ENCODE results near the gene PSMD14. TPM values are rescaled to one million over a fixed set of nuclear protein-coding genes. Genes with fewer than 3 reads are reported as not detected.

Gene PSMD14
- total and polyA plus RNA-seq, 2 of the 13 experiments (the other 11 are each of a cell fraction or from before 2014, with no cell fraction given): 60.6 to 149 TPM

- Histone ChIP-seq H3K9ac (ENCODE audit: insufficient read depth, low read depth, low read length) (no peak overlapping the region), H3K9me3 (ENCODE audit: low read length) (no peaks in the 10 kb centered on the region), H3K4me2 (ENCODE audit: low read depth, low read length) (no peak overlapping the region), H3K4me1 (ENCODE audit: insufficient read depth, low read length) (no peaks in the 10 kb centered on the region), H3K27me3 (ENCODE audit: control insufficient read depth in 1 of 2, insufficient read depth in 2 of 2, low read length in 2 of 2) (no peaks in the 10 kb centered on the region), H3K36me3 (replicated peaks in 1 of 2; ENCODE audit: control insufficient read depth in 1 of 2, insufficient read depth in 2 of 2, low read length in 2 of 2) (peaks cover 0 to 7% of the 10 kb centered on the region in 2 experiments; a peak in 4 of 5 replicates), H2AFZ (ENCODE audit: low read length) (no peak overlapping the region), H4K20me1 (ENCODE audit: insufficient read depth, low read length) (no peaks in the 10 kb centered on the region), H3K79me2 (ENCODE audit: insufficient read depth, low read length) (peaks cover 63% of the 10 kb centered on the region), H3K4me3 (replicated peaks in 1 of 3; ENCODE audit: insufficient read depth in 1 of 3, low read depth in 2 of 3, low read length in 3 of 3) (no peak overlapping the region), H3K27ac (ENCODE audit: extremely low read length, insufficient read depth, low read length) (no peak overlapping the region)
- ChIA-PET CTCF (ENCODE audit: low intra/inter-chr PET ratio, low total read pairs) (no interaction called here), POLR2A (no interaction called here)
- no peak for FAIRE-seq
- no peak for DNase-seq (ENCODE audit: low spot score)
- in situ Hi-C loops (cut with HindIII; ENCODE audit: extremely low pct_ligation_motif_present, low pct_unique_long_range_greater_than_20kb) (no loop called here), intact Hi-C loops (cut with micrococcal nuclease; ENCODE audit: unreplicated experiment) (no loop called here)
- no TSS peak for BruUV-seq (replicated peaks)
- TF ChIP-seq, protein P1, sequence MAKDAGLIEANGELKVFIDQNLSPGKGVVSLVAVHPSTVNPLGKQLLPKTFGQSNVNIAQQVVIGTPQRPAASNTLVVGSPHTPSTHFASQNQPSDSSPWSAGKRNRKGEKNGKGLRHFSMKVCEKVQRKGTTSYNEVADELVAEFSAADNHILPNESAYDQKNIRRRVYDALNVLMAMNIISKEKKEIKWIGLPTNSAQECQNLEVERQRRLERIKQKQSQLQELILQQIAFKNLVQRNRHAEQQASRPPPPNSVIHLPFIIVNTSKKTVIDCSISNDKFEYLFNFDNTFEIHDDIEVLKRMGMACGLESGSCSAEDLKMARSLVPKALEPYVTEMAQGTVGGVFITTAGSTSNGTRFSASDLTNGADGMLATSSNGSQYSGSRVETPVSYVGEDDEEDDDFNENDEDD (CRISPR knock-in tag; IDR thresholded peaks at IDR 0.05; ENCODE audit: borderline replicate concordance): no peak
- TF ChIP-seq POGZ (CRISPR knock-in tag; IDR thresholded peaks at IDR 0.05): no peak
- no peak for TF ChIP-seq JUN (CRISPR knock-in tag; IDR thresholded peaks at IDR 0.05)
- TF ChIP-seq HINFP (CRISPR knock-in tag; IDR thresholded peaks at IDR 0.05; ENCODE audit: low read depth): no peak
- TF ChIP-seq, protein P2, sequence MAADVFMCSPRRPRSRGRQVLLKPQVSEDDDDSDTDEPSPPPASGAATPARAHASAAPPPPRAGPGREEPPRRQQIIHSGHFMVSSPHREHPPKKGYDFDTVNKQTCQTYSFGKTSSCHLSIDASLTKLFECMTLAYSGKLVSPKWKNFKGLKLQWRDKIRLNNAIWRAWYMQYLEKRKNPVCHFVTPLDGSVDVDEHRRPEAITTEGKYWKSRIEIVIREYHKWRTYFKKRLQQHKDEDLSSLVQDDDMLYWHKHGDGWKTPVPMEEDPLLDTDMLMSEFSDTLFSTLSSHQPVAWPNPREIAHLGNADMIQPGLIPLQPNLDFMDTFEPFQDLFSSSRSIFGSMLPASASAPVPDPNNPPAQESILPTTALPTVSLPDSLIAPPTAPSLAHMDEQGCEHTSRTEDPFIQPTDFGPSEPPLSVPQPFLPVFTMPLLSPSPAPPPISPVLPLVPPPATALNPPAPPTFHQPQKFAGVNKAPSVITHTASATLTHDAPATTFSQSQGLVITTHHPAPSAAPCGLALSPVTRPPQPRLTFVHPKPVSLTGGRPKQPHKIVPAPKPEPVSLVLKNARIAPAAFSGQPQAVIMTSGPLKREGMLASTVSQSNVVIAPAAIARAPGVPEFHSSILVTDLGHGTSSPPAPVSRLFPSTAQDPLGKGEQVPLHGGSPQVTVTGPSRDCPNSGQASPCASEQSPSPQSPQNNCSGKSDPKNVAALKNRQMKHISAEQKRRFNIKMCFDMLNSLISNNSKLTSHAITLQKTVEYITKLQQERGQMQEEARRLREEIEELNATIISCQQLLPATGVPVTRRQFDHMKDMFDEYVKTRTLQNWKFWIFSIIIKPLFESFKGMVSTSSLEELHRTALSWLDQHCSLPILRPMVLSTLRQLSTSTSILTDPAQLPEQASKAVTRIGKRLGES (CRISPR knock-in tag; IDR thresholded peaks at IDR 0.05; ENCODE audit: borderline replicate concordance): no peak
- WGBS (ENCODE audit: low lambda C conversion rate): 95% methylated on average over 2 of the region's 2 CpGs
- no peak for ATAC-seq
These were observed 36.5 kb downstream of the PSMD14 start for GRCh38 chr2:161344692-161345091.

All from HepG2 (cell line).